HL-60 (cell line): ENCODE data around the gene PDE11A.
A peak's percentile ranks its signal among the peaks of the same experiment; 100 is the strongest.

ENCODE experiments used
- DNase-seq, 2 experiments: peaks; one replicate each; pipeline ENCODE4 v3.0.0-alpha.2; 2010 to 2020; ENCODE audit warnings: low read depth in 1 of 2, low spot score in 1 of 2
- H3K27ac ChIP-seq: fragments of 250-450 bp; sonication (Bioruptor Pico); replicated peaks from 2 replicates; pipeline ENCODE4 v1.5.1; 2020; ENCODE audit warnings: mild to moderate bottlenecking, moderate library complexity
- H3K27me3 ChIP-seq: fragments of 250-450 bp; sonication (Bioruptor Pico); 2 replicates; pipeline ENCODE4 v1.5.1; 2021; ENCODE audit warnings: mild to moderate bottlenecking, moderate library complexity; ENCODE audit not compliant: insufficient read depth, poor library complexity, severe bottlenecking
- H3K4me3 ChIP-seq: replicated peaks from 2 replicates; pipeline ENCODE4 v1.5.1; 2011; ENCODE audit warnings: mild to moderate bottlenecking, control low read depth, low read length; ENCODE audit not compliant: insufficient read depth
- CTCF ChIP-seq: IDR thresholded peaks from one replicate; pipeline ENCODE4 v1.5.1; 2011; ENCODE audit warnings: low read length, control low read depth, inconsistent platforms; ENCODE audit not compliant: insufficient read depth
- GABPA ChIP-seq: IDR thresholded peaks from 2 replicates; pipeline ENCODE4 v1.6.1; 2012; ENCODE audit warnings: low read depth
- POLR2AphosphoS5 ChIP-seq: IDR thresholded peaks from 2 replicates; pipeline ENCODE4 v1.6.1; 2012; ENCODE audit warnings: low read depth
- REST ChIP-seq: IDR thresholded peaks from 2 replicates; pipeline ENCODE4 v1.6.1; 2012; ENCODE audit warnings: low read depth; ENCODE audit not compliant: insufficient replicate concordance
- SPI1 ChIP-seq: IDR thresholded peaks from 2 replicates; pipeline ENCODE4 v1.6.1; 2012; ENCODE audit warnings: low read depth, mild to moderate bottlenecking, borderline replicate concordance

Gene PDE11A

GRCh38 chr2:177712462-177712861 is 360.1 kb downstream of the PDE11A start:
- Histone ChIP-seq H3K27me3 (peaks cover 8% of the 10 kb centered on the region), H3K4me3 (no peak overlapping the region), H3K27ac (no peak overlapping the region)
- no peak for DNase-seq
- peak; percentile 79 for TF ChIP-seq SPI1
- no peak for TF ChIP-seq REST

DNA sequence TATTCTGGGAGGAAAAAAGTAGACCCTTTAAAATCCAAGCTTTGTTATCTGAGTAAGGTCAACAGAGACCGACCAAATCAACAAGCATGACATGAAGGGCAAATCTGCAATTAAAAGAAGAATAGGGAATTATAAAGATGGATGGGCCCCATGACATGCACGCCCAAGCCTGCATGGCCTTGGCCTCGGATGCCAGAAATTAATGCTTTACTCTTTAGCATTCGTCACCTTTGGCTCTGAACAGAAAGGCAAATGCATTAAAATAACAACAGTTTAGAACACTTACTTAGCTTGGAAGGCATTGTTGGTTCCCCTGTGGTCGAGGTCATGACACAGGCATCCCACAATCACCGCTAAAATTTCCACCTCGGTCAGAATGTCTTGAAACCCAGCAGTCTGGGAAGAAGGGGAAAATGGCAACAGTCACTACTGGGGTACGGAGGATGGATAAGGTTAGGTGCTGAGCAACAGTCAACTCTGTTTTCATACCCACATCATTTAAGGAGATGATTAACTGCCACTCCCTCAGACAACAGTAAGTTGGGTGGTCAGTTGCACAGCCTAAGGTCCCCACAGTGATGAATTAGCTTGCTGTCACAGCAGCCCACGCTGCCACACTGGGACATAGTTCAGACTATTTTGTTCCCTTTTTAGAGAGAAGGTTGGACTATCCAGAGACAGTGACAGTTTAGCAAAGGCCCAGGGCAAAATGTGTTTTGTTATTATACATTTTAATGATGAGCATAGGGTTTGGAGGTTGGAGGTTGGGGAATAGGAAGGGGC is 360.9 kb downstream of the PDE11A start:
- H3K4me3 ChIP-seq = no peak overlapping the region
- DNase-seq = no peak
- TF ChIP-seq POLR2AphosphoS5 (no peak), GABPA (no peak), SPI1 (no peak), CTCF (no peak), REST (no peak)
- H3K27ac ChIP-seq = no peak overlapping the region
- H3K27me3 ChIP-seq = peaks cover 8% of the 10 kb centered on the region

DNA sequence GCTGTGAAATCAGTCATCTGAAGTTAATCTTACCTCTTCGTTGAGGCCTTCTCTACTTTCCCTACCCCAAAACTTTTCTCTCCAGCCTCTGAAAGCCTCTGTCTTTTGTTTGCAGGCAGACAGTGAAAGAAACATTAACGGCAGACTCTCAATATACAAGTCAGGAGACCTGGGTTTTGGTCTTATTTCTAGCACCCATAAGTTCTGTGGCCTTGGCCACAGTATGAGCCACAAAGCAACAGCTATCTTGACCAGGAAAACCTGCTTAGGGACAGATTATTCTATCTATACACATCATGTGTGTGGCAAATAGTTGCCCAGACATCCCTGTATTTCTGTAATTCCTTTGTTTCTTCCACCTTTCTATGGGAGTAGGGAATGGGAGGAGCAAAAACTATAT is 361.7 kb downstream of the PDE11A start:
- Histone ChIP-seq H3K4me3 (no peak overlapping the region), H3K27ac (no peak overlapping the region), H3K27me3 (peaks cover 6% of the 10 kb centered on the region)
- TF ChIP-seq GABPA = no peak
- TF ChIP-seq SPI1 = no peak
- no peak for TF ChIP-seq REST
- no peak for TF ChIP-seq POLR2AphosphoS5
- DNase-seq = no peak

GRCh38 chr2:177709986-177710401 is 362.6 kb downstream of the PDE11A start:
- DNase-seq = no peak
- H3K27ac ChIP-seq = no peak overlapping the region
- no peak overlapping the region for H3K4me3 ChIP-seq
- H3K27me3 ChIP-seq = peaks cover 6% of the 10 kb centered on the region
- TF ChIP-seq SPI1 (no peak), CTCF (no peak), REST (no peak), GABPA (no peak), POLR2AphosphoS5 (no peak)
